Large intestine (tissue), 3 donors: ENCODE measurements around the gene RAPGEF1. TPM values are rescaled to one million over a fixed set of nuclear protein-coding genes. Genes with fewer than 3 reads are reported as not detected.
"Not testable (repeated sequence)": the region's sequence is repeated elsewhere in the genome, so short reads cannot be mapped to it uniquely, and the experiment has no call there.

Experiments
- DNase-seq, 2 donors: peaks; one replicate each; pipeline versions ENCODE4 v3.0.0 to v3.0.0-alpha.2; 2013
- H3K27ac ChIP-seq: one replicate; pipeline ENCODE4 v1.5.1; 2013; ENCODE audit warnings: low read length
- H3K27me3 ChIP-seq: 2 replicates; pipeline ENCODE4 v1.6.1; 2013; ENCODE audit warnings: low read length; ENCODE audit not compliant: control insufficient read depth, insufficient read depth
- H3K36me3 ChIP-seq: 2 replicates; pipeline ENCODE4 v1.6.1; 2013; ENCODE audit warnings: low read length; ENCODE audit not compliant: control insufficient read depth, insufficient read depth
- H3K4me1 ChIP-seq: one replicate; pipeline ENCODE4 v1.6.1; 2013; ENCODE audit warnings: low read length; ENCODE audit not compliant: control insufficient read depth, insufficient read depth
- H3K4me3 ChIP-seq: one replicate; pipeline ENCODE4 v1.5.1; 2013; ENCODE audit warnings: low read length
- H3K9me3 ChIP-seq: one replicate; pipeline ENCODE4 v1.6.1; 2013; ENCODE audit warnings: mild to moderate bottlenecking, low read depth, low read length, moderate library complexity; ENCODE audit not compliant: control insufficient read depth
- WGBS: methylation state at CpG from one replicate; pipeline ENCODE4 v1.1.5; 2013; ENCODE audit warnings: low lambda C conversion rate; ENCODE audit not compliant: insufficient coverage; 5-methylcytosine and 5-hydroxymethylcytosine counted together
- polyA plus RNA-seq: library from polyadenylated mRNA; unstranded; fragments of 120-200 nt; gene quantifications from one replicate; pipeline ENCODE4 v1.2.1, GENCODE V29; 2013

Gene RAPGEF1
- polyA plus RNA-seq, 1 donor: 39.7 TPM

DNA sequence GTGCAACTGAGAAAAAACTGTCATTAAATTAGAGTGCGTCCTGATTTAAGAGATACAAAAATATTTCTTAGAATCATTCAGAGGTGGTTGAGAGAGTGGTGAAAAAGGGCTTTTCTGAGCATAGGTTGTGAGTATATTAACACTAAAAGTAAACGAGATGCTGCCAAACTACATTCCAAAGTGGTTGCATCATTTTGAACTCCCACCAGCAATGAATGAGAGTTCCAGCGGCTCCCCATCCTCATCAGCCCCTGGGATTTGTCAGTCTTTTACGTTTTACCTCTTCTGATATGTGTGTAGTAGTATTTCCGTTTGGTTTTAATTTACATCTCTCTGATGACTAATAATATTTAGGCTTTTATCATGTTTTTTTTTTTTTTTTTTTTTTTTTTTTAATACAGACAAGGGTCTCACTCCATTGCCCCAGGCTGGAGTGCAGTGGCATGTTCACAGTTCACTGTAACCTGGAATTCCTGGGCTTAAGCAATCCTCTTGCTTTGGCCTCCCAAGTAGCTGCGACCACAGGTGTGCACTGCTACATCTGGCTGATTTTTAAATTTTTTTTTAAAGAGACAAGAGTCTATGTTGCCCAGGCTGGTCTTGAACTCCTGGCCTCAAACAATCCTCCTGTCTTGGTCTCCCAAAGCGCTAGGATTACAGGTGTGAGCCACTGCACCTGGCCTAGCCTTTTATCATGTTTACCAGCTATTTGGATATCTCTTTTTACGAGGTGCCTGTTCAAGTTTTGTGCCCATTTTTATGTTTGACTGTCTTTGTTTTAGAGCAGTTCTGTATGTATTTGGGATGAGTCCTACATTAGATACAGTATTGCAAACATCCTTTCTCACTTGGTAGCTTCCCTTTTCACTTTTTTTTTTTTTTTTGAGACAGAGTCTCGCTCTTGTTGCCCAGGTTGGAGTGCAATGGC lies 177.6 kb downstream of the RAPGEF1 start:
- Histone ChIP-seq H3K4me3 (no peak overlapping the region), H3K4me1 (no peaks in the 10 kb centered on the region), H3K27ac (no peak overlapping the region), H3K36me3 (no peaks in the 10 kb centered on the region), H3K9me3 (no peaks in the 10 kb centered on the region), H3K27me3 (no peaks in the 10 kb centered on the region)
- no peak for DNase-seq
- WGBS: 60% methylated on average over 2 of the region's 9 CpGs

DNA sequence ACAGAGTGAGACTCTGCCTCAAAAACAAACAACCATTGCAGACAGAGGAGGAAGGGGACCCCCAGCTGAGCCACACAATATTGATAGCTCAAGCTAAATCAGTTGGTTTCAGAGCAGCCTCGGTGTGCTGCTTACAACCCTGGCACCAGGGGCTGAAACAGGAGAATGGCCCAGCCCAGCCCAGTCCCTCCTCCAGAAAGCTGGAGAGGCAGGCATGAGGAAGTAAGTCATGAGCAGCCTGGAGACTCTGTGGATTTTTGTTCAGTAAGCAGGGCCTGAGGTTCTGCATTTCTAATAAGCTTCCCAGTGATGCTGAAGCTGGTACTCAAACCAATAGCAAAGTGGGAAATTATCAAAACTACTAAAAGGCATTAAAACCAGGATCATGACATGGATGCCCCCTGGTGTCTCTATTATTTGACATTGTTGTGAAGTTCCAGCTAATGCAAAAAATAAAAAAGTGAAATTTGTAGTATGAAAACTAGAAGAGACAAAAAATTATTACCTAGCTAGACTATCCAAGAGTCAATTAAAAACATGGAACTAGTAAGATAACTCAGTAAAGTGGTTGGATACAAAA lies 180.4 kb downstream of the RAPGEF1 start:
- no peak overlapping the region for H3K27ac ChIP-seq

DNA sequence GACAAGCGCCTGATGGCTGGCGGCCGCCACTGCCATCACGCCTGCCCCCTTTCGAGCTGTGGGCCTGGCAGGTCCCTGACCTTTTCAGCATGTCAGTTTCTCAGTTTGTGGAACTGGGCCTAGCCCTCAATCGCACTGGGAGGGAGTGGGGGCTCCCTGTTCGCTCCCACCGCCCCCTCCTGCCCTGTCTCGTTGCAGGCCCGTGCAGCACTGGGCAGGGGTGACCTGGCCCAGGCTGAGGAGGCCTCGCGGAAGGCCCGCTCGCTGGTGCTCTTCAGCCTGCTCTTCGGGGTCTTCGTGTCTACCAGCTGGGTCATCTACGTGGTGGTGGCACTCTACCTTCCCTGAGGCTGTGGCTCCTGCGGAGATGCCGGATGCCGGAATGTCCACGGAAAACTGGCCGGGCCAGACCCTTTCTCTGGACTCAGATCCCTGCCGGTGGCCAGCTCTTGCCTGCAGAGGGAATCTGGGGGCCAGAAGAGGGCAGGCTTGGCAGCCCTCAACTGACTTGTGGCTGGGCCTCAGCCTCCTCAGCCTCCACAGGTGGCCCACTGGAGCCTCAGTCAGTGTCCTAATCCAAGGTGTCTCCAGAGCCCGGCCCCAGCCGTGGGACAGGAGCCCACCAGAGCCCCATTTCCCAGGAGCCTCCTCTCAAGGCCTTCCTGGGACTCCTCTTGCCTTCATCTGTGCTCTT lies 181.9 kb downstream of the RAPGEF1 start:
- H3K27me3 ChIP-seq: peaks cover 19% of the 10 kb centered on the region
- no peak overlapping the region for H3K4me3 ChIP-seq
- H3K9me3 ChIP-seq: no peaks in the 10 kb centered on the region
- no peak for DNase-seq
- no peak overlapping the region for H3K27ac ChIP-seq
- H3K36me3 ChIP-seq: no peaks in the 10 kb centered on the region
- WGBS: no CpG with 5 or more reads among the region's 25 CpGs
- no peaks in the 10 kb centered on the region for H3K4me1 ChIP-seq

More for the DNA sequence above, 180.4 kb downstream of the RAPGEF1 start:
- no CpG with 5 or more reads among the region's 1 CpG for WGBS
- Histone ChIP-seq H3K36me3 (no peaks in the 10 kb centered on the region), H3K4me3 (no peak overlapping the region), H3K27me3 (peaks cover 6% of the 10 kb centered on the region), H3K9me3 (no peaks in the 10 kb centered on the region), H3K4me1 (no peaks in the 10 kb centered on the region)
- DNase-seq: no peak

DNA sequence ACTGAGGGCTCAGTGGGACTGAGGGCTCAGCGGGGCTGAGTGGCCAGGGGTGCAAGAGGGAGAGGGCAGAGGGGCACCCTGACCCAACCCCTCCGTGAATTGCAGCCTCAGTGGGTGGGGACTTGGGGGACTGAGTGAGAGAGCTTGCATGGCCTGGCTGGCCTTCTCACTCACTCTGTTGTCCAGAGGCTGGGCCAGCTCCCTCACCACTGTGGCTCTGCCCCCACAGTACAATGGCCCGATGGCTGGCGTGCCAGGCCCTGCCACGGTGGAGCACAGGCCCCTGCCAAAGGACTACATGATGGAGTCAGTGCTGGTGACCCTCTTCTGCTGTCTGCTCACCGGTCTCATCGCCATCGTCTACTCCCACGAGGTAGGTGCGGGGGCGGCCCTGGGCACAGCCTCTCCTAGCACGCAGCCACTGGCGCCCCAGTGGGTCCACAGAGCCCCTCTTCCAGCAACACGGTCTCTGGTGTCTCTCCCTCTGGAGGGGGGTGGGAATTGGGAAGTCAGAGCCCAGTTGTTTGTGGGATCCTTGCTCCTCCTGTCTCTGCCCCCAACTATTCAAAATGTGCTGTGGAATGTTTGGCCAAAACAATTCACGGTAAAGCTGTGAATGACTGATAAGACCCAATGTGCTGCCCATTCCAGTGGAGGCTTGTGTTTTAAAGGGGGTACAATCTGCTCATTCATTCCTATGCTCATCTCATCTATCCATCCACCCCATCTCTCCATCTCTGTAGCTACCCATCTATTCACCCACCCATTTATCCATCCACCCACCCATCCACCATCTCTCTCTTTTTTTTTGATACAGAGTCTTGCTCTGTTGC lies 183.8 kb downstream of the RAPGEF1 start:
- H3K4me1 ChIP-seq: no peaks in the 10 kb centered on the region
- no peak overlapping the region for H3K4me3 ChIP-seq
- 100% methylated on average over 1 of the region's 15 CpGs for WGBS
- H3K36me3 ChIP-seq: no peaks in the 10 kb centered on the region
- H3K27me3 ChIP-seq: peaks cover 19% of the 10 kb centered on the region
- DNase-seq: no peak
- H3K9me3 ChIP-seq: no peaks in the 10 kb centered on the region
- no peak overlapping the region for H3K27ac ChIP-seq

DNA sequence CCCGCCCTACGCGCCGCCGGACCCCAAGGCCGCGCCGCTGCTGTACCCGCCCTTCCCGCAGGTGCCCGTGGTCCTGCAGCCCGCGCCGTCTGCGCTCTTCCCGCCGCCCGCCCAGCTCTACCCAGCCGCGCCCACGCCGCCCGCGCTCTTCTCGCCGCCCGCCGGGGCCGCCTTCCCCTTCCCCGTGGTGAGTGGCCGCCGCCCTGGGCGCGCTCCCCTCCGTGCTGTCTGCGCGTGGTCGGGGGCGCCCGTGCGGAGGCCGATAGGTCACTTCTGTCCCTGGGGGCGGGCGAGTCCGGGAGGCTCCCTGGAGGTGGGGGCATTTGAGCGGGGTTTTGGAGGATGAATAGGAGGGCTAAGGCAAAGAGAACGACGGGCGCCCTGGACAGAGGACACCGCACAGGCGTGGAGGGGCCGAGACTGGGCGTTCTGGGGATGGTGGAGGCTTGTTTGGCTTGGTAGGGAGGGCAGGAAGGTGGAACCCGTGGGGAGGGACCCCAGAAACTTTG lies 185.0 kb downstream of the RAPGEF1 start:
- Histone ChIP-seq H3K9me3 (no peaks in the 10 kb centered on the region), H3K4me1 (no peaks in the 10 kb centered on the region), H3K27me3 (peaks cover 19% of the 10 kb centered on the region), H3K4me3 (no peak overlapping the region), H3K27ac (no peak overlapping the region), H3K36me3 (no peaks in the 10 kb centered on the region)
- no CpG with 5 or more reads among the region's 54 CpGs for WGBS
- DNase-seq: no peak

GRCh38 chr9:131554087-131554842 lies 185.6 kb downstream of the RAPGEF1 start:
- WGBS: no CpG with 5 or more reads among the region's 60 CpGs
- peaks cover 19% of the 10 kb centered on the region for H3K27me3 ChIP-seq
- H3K9me3 ChIP-seq: no peaks in the 10 kb centered on the region
- no peak overlapping the region for H3K4me3 ChIP-seq
- DNase-seq: no peak
- H3K27ac ChIP-seq: no peak overlapping the region
- no peaks in the 10 kb centered on the region for H3K4me1 ChIP-seq
- no peaks in the 10 kb centered on the region for H3K36me3 ChIP-seq

- no peak overlapping the region for H3K27ac ChIP-seq
- WGBS: no CpG with 5 or more reads among the region's 6 CpGs
- peaks cover 34% of the 10 kb centered on the region for H3K27me3 ChIP-seq
These were observed 187.8 kb downstream of the RAPGEF1 start for GRCh38 chr9:131552030-131552429.

DNA sequence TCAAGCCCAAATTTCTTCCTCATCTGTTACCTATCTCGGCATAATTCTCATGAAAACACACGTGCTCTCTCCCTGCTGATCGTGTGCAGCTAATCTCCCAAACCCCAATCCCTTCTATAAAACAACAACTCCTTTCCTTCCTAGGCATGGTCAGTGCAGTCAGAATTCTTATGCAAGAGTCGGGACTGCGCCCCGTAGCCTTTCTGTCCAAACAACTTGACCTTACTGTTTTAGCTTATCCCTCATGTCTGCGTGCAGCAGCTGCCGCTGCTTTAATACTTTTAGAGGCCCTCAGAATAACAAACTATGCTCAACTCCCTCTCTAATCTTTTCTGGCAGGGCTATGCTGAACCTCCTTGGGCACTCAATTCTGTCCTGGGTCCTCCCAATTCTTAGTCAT lies 189.4 kb downstream of the RAPGEF1 start:
- 55% methylated on average over 2 of the region's 8 CpGs for WGBS
- H3K36me3 ChIP-seq, H3K4me3 ChIP-seq, H3K27ac ChIP-seq, H3K4me1 ChIP-seq, H3K9me3 ChIP-seq, DNase-seq: not testable (repeated sequence)
- peaks cover 49% of the 10 kb centered on the region for H3K27me3 ChIP-seq

More at GRCh38 chr9:131552030-131552429, 187.8 kb downstream of the RAPGEF1 start:
- Histone ChIP-seq H3K4me3 (no peak overlapping the region), H3K4me1 (no peaks in the 10 kb centered on the region), H3K9me3 (no peaks in the 10 kb centered on the region), H3K36me3 (no peaks in the 10 kb centered on the region)
- no peak for DNase-seq

GRCh38 chr9:131549186-131549585 lies 190.7 kb downstream of the RAPGEF1 start:
- peaks cover 51% of the 10 kb centered on the region for H3K27me3 ChIP-seq
- H3K36me3 ChIP-seq, H3K27ac ChIP-seq, DNase-seq, H3K4me3 ChIP-seq, H3K4me1 ChIP-seq: not testable (repeated sequence)
- no CpG with 5 or more reads among the region's 10 CpGs for WGBS
- H3K9me3 ChIP-seq: peaks cover 11% of the 10 kb centered on the region
